ENCODE measurements around the gene TAF10.
A peak's percentile ranks its signal among the peaks of the same experiment; 100 is the strongest.

The TAF10 gene

GRCh38 chr11:6576471-6577373 lies 35.3 kb downstream of the TAF10 start:
- DNase-seq (ENCODE audit: low spot score) = peak; percentile 99

DNA sequence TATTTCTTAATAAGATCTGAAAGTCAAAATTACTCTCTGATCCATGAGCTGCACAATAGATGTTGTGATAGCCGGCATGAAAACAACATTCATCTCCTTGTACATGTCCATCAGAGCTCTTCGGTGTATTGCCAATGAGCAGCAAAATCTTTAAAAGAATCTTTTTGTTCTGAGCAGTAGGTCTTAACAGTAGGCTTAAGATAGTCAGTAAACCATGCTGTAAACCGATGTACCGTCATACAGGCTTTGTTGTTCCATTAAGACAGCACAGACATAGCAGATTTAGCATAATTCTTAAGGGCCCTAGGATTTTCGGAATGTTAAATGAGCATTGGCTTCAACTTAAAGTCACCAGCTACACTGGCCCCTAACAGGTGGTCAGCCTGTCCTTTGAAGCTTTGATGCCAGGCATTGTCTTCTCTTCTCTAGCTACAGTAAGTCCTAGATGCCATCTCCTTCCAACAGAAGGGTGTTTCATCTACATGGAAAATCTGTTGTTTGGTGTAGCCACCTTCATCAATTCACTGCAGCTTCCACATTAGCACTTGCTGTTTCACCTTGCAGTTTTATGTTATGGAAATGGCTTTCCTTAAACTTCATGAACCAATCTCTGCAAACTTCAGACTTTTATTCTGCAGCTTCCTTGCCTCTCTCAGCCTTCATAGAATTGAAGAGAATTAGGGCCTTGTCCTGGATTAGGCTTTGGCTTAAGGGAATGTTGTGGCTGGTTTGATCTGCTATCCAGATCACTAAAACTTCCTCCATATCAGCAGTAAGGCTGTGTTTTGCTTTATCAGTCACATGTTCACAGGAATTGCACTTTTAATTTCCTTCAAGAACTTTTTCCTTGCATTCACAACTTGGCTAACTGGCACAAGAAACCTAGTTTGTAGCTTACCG lies 37.0 kb downstream of the TAF10 start:
- DNase-seq (ENCODE audit: low spot score) = peak; percentile 65

- DNase-seq (ENCODE audit: low spot score) = no peak
These were observed 39.8 kb downstream of the TAF10 start for GRCh38 chr11:6572215-6572614.

DNA sequence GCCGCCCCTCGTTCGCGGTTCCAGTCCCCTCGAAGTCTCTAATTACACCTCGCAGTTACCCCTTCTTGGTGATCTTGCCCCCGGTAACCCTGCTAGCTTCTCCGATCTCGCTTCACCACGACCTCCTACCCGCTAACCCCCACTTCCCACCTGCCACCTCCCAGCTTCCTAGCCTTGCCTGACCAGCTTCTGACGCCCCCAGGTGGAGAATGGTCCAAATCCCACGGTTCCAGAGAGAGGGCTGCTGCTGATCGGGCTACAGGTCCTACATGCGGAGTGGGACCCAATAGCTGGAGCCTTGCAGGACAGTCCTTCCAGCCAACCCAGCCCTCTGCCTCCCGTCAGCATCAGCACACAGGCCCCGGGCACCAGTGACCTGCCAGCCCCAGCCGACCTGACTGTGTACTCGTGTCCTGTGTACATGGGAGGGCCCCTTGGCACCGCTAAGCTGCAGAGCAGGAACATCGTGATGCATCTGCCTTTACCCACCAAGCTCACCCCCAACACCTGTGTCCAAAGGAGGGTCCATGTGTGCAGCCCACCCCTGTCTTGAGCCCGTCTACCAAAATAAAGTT lies 40.5 kb downstream of the TAF10 start:
- DNase-seq (ENCODE audit: low spot score) = no peak

- no peak for DNase-seq (ENCODE audit: low spot score)
These were observed 41.2 kb downstream of the TAF10 start for GRCh38 chr11:6570691-6571427.

- no peak for DNase-seq (ENCODE audit: low spot score)
These were observed 42.3 kb downstream of the TAF10 start for GRCh38 chr11:6569706-6570105.

GRCh38 chr11:6568191-6568918 lies 43.7 kb downstream of the TAF10 start:
- peak; percentile 42 for DNase-seq (ENCODE audit: low spot score)

DNA sequence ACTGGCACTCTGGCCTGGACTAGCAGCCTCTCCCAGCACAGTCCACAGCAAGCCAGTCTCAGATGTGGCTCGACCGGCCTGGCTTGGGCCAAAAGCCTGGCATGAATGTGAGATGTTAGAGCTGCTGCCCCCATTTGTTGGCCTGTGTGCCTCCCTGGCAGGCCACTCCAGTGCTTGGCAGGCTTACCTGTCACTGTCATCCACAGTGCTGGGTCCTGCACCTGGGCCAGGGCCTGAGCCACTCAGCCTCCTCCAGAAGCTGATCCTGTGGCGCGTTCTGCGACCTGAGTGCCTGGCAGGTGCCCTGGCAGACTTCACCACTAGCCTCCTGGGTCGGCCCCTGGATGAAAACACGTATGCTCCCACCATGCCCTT lies 44.7 kb downstream of the TAF10 start:
- DNase-seq (ENCODE audit: low spot score) = no peak

DNA sequence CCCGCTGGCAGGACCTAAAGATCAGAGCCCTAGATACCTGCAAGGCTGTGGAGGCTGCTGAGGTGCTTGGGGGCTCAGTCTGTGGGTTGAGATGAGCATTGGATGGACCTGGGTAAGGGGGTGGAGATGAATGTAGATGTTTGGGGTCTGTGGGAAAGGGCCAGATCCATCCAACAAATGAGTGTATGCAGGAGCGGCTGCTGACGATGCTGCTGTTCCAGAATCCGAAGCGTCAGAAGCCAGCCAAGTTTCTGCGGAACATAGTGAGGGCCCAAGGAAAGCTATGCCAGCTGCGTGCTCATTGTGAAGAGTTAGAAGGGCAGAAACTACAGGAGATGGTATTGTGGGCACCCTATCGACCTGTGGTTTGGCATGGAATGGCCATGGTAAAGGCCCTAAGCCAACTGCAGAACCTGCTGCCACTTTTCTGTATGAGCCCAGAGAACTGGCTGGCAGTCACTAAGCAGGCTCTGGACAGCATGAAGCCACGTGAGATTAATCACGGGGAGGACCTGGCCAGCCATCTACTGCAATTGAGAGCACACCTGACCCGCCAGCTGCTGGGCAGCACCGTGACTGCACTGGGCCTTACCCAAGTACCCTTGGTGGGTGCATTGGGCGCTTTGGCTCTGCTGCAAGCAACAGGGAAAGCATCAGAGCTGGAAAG lies 45.2 kb downstream of the TAF10 start:
- no peak for DNase-seq (ENCODE audit: low spot score)

GRCh38 chr11:6565988-6566703 lies 45.9 kb downstream of the TAF10 start:
- DNase-seq (ENCODE audit: low spot score) = no peak

DNA sequence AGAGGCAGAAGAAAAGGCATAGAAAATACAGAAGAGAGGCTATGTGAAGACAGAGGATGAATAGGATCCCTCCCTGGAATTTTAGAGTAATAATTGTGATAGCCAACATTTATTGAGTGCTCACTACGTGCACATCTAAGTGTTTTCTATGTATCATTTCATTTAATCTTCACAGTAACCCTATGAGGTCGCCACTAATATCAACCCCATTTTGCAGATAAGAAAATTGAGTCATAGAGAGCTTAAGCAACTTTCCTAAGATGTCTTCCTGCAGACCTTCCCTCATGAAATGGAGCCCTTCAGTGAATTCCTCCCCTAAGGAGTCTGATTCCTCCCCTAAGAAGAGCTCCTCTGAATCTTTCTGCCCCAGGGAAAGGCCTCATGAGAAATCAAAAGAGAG lies 46.7 kb downstream of the TAF10 start:
- DNase-seq (ENCODE audit: low spot score) = no peak

DNA sequence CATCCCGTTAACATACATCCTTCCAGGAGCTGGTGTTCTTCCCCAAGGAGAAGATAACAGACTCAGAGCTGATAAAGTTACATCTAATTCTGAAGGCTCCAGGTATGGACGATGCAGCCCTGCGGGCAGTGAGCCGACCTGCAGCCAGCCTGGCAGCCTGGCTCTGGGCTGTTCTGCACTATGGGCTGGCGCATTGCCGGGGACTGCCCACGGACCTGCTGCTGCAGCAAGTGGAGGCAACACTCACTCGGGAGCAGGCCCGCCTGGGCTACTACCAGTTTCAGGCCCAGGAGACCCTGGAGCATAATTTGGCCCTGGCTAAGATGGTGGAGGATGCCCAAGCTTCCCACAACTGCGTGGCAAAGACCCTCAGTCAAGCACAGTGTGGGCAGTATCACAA lies 48.3 kb downstream of the TAF10 start:
- DNase-seq (ENCODE audit: low spot score) = no peak

DNA sequence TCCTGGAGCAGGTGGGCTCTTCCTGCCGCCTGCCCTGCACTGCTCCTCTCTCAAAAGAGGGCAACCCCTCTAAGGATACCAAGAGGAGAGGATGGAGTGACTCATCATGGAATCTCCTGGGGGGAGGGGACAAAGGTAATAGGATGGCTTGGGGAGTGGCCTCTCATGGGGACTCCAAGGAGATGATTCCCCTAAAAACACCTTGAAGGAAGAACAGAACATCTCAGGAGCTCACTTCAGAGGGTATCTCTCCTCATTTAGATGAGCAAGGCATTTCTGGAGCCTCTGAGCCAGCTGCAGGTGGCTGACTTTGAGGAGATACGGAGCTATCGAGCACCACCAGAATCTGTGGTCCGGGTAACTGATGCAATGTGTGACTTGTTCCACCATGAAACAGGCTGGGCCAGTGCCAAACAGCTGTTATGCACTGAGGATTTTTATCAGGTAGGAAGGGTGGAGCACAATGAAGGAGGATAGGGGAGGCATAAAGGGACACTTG lies 48.8 kb downstream of the TAF10 start:
- DNase-seq (ENCODE audit: low spot score) = no peak

DNA sequence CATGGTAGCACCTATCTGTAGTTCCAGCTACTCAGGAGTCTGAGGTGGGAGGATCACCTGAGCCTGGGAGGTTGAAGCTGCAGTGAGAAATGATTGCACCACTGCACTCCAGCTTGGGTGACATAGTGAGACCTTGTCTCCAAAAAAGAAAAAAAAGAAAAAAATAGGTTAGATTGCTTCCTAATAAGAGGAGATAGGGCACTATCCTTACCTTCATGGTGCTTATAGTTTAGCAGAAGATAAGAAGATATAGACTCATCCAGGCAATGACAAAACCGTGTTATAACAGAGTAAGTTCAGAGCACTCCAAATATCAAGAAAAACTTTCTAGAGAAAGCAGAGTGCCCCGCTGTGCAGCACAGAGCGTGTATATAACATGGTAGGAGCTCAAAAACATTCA lies 50.7 kb downstream of the TAF10 start:
- no peak for DNase-seq (ENCODE audit: low spot score)

Measured in pons (tissue), 1 donor.